VCaP (cell line): ENCODE measurements around the gene AACS.

Source experiments
- H3K27ac ChIP-seq: fragments of 450-650 bp; 2 replicates; pipeline ENCODE4 v1.5.1; 2017
- TF ChIP-seq, protein P1 (sequence below): fragments of 450-650 bp; conservative IDR thresholded peaks from 2 replicates; pipeline ENCODE4 v1.5.1; 2017; ENCODE audit warnings: mild to moderate bottlenecking, moderate library complexity

AACS gene

DNA sequence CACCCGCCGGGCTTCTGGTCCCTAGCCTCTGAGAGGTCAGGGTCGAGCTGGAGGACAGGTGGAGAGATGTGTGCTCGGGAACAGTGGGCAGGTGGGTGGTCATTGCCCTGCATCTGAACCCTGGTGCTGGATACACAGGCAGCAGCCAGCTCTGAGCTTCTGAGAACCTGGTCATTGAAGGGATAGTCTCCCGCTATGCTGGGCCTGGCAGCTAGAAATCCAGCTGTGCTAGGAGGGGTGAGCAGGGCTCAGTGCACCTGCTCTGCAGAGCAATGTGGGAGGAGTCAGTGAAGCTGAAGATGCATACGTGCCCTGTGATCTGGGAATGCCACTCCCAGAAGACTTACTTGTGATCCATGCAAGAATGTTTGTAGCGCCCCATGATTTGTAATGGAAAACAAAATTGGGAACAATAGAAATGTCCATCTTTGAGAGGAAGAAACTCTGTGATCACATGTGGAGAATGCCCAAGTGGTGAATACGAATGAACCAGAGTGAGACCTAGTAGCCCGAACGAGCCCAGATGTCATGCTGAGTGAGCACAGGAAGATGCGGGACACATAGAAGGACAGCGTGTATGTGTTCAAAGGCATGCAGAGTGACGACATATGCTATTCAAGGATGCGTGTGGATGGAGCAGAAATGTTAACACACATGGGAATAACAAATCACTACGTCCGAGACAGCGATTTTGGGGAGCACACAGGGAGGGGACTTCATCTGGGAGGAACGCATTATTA, 63.4 kb downstream of the AACS start:
- TF ChIP-seq, protein P1, sequence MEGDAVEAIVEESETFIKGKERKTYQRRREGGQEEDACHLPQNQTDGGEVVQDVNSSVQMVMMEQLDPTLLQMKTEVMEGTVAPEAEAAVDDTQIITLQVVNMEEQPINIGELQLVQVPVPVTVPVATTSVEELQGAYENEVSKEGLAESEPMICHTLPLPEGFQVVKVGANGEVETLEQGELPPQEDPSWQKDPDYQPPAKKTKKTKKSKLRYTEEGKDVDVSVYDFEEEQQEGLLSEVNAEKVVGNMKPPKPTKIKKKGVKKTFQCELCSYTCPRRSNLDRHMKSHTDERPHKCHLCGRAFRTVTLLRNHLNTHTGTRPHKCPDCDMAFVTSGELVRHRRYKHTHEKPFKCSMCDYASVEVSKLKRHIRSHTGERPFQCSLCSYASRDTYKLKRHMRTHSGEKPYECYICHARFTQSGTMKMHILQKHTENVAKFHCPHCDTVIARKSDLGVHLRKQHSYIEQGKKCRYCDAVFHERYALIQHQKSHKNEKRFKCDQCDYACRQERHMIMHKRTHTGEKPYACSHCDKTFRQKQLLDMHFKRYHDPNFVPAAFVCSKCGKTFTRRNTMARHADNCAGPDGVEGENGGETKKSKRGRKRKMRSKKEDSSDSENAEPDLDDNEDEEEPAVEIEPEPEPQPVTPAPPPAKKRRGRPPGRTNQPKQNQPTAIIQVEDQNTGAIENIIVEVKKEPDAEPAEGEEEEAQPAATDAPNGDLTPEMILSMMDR, result no peak

GRCh38 chr12:125129179-125129571, 63.9 kb downstream of the AACS start:
- no peak overlapping the region for H3K27ac ChIP-seq
- TF ChIP-seq, protein P1, result no peak

More for the DNA sequence above, 63.4 kb downstream of the AACS start:
- no peak overlapping the region for H3K27ac ChIP-seq

GRCh38 chr12:125129591-125130255, 64.5 kb downstream of the AACS start:
- no peak overlapping the region for H3K27ac ChIP-seq
- TF ChIP-seq, protein P1, result no peak

GRCh38 chr12:125131958-125132357, 66.7 kb downstream of the AACS start:
- no peak overlapping the region for H3K27ac ChIP-seq
- TF ChIP-seq, protein P1, result no peak

- no peak overlapping the region for H3K27ac ChIP-seq
Measured at GRCh38 chr12:125132698-125133400, 67.6 kb downstream of the AACS start.

GRCh38 chr12:125133616-125134015, 68.4 kb downstream of the AACS start:
- H3K27ac ChIP-seq, result no peak overlapping the region

More at GRCh38 chr12:125132698-125133400, 67.6 kb downstream of the AACS start:
- TF ChIP-seq, protein P1, result no peak

More at GRCh38 chr12:125133616-125134015, 68.4 kb downstream of the AACS start:
- TF ChIP-seq, protein P1, result no peak
